ENCODE data around the gene MYO1E.
"Not testable (repeated sequence)": the region's sequence is repeated elsewhere in the genome, so short reads cannot be mapped to it uniquely, and the experiment has no call there.

MYO1E gene

GRCh38 chr15:59157840-59158700, 214.6 kb downstream of the MYO1E start:
- no peak for DNase-seq

- no peak for DNase-seq
Observed at GRCh38 chr15:59157396-59157795, 215.3 kb downstream of the MYO1E start.

GRCh38 chr15:59155431-59155830, 217.2 kb downstream of the MYO1E start:
- DNase-seq: no peak

GRCh38 chr15:59154243-59154642, 218.4 kb downstream of the MYO1E start:
- DNase-seq: no peak

- DNase-seq: no peak
Observed at GRCh38 chr15:59153466-59153865, 219.2 kb downstream of the MYO1E start.

- no peak for DNase-seq
Observed at GRCh38 chr15:59152694-59153450, 219.8 kb downstream of the MYO1E start.

- no peak for DNase-seq
Observed at GRCh38 chr15:59150185-59150584, 222.5 kb downstream of the MYO1E start.

- no peak for DNase-seq
Observed at GRCh38 chr15:59148153-59148833, 224.4 kb downstream of the MYO1E start.

- DNase-seq: no peak
Observed at GRCh38 chr15:59147666-59148065, 225.0 kb downstream of the MYO1E start.

GRCh38 chr15:59144594-59144993, 228.1 kb downstream of the MYO1E start:
- DNase-seq: peak in 1 of 2 experiments; percentile 14

GRCh38 chr15:59143281-59143680, 229.4 kb downstream of the MYO1E start:
- DNase-seq: no peak

- no peak for DNase-seq
Observed at GRCh38 chr15:59140422-59141226, 232.0 kb downstream of the MYO1E start.

- DNase-seq: peak; percentile 54 to 60
Observed at GRCh38 chr15:59138243-59138642, 234.4 kb downstream of the MYO1E start.

- DNase-seq: no peak
Observed at GRCh38 chr15:59137566-59137965, 235.1 kb downstream of the MYO1E start.

- no peak for DNase-seq
Observed at GRCh38 chr15:59133929-59134427, 238.7 kb downstream of the MYO1E start.

GRCh38 chr15:59131969-59132562, 240.6 kb downstream of the MYO1E start:
- DNase-seq: no peak

GRCh38 chr15:59131456-59131855, 241.2 kb downstream of the MYO1E start:
- no peak for DNase-seq

GRCh38 chr15:59127255-59127654, 245.4 kb downstream of the MYO1E start:
- DNase-seq: peak in 1 of 2 experiments; percentile 8

- not testable (repeated sequence) for DNase-seq
Observed at GRCh38 chr15:59125683-59126082, 247.0 kb downstream of the MYO1E start.

GRCh38 chr15:59124261-59124660, 248.4 kb downstream of the MYO1E start:
- DNase-seq: no peak

- no peak for DNase-seq
Observed at GRCh38 chr15:59120937-59121336, 251.7 kb downstream of the MYO1E start.

GRCh38 chr15:59119625-59120024, 253.0 kb downstream of the MYO1E start:
- no peak for DNase-seq

Data from Kasumi-1 (cell line).